HG03378 (cell line): ENCODE measurements around the gene STXBP6.
"Not testable (repeated sequence)": the region's sequence is repeated elsewhere in the genome, so short reads cannot be mapped to it uniquely, and the experiment has no call there.

Experiments
- ATAC-seq: cut with Tn5 transposase; IDR thresholded peaks from one replicate; pipeline ENCODE4 v1.9.1; 2021; ENCODE audit warnings: mild to moderate bottlenecking, moderate library complexity; ENCODE audit not compliant: unreplicated experiment

STXBP6 gene

GRCh38 chr14:24839617-24840203, 210.2 kb downstream of the STXBP6 start:
- no peak for ATAC-seq

DNA sequence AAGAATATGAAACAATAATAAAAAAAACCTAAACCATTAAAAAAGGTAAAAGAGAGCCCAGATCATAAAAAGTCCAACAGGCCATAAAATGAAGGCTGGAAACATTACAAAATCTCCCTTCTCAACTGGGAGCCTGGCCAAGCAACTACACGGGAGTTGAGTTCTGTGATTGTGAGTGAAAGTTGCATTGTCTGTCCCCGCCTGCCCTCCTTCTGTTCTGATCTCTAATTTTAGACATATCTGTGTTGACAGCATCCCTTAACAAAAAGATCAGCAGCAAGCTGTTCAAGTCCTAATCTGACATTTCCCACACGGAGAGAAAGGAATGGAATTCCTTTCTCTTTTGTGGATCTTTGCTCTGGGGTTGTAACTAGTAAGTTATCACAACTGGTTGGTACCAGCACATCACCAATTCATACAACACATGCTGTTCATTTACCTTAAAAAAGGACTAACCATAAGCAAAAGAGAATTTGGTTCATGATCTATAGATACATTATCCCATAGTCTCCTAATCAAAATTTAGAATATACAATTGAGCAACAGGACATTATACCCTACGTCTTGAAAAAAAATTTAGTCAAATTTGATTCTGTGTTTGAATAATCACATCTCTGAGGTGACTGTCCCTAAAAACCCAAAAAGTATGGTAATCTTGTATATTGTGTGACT, 210.9 kb downstream of the STXBP6 start:
- ATAC-seq: no peak

DNA sequence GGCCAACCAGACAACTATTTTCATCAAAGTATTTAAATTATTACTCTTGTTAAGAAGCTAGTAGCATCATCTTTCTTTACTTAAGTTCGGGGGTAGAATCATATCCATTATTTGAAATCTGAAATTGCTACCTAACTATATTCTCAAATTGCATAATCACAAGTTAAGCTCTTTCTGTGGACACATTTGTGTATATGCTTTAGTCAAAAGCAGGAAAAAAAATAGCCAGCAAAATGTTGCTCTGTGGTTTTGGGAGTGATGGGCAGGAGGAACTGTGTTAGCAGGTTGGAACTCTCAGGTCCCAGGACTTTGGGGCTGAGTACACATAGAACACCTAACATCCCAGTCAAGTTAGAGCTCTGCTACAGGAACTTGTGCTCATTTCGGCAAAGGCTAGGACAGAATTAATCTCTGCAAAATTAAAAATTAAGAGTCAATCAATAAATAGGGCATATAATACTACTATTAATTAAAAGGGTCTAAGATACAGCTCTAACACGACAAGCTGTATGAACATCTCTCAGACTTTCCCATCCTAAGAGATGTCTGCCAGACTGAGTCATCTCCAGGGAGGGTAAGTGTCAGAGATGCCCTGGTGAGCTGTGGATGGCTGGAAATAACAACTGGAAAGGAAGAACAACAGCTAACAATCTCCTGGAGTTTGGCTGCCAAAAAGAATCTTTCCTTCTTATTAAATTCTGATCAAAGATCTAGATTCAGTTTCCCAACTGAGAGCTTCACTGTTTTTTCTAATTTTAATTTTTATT, 212.5 kb downstream of the STXBP6 start:
- ATAC-seq: no peak

GRCh38 chr14:24836324-24836723, 213.6 kb downstream of the STXBP6 start:
- ATAC-seq: not testable (repeated sequence)

- no peak for ATAC-seq
Measured at GRCh38 chr14:24834956-24835355, 215.0 kb downstream of the STXBP6 start.

GRCh38 chr14:24833385-24833784, 216.6 kb downstream of the STXBP6 start:
- ATAC-seq: no peak

DNA sequence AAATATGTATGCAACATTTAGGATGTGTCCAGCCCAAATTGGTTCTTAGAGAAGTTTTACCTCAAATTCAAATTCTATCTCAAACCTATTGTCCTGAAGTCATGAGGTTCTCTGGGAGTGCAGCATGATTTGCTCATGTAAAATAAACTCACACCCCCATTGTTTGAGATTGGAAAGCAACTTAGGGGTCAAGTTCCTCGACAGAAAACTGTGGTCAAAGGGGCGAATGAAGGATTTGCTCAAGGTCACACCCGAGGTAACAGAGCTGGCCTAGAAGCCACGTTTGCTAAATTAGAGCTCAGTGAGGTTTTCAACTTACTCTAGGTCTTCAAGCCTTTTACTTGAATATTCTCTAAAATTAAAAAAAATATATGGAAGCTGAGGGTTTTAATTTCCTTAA, 218.3 kb downstream of the STXBP6 start:
- no peak for ATAC-seq

DNA sequence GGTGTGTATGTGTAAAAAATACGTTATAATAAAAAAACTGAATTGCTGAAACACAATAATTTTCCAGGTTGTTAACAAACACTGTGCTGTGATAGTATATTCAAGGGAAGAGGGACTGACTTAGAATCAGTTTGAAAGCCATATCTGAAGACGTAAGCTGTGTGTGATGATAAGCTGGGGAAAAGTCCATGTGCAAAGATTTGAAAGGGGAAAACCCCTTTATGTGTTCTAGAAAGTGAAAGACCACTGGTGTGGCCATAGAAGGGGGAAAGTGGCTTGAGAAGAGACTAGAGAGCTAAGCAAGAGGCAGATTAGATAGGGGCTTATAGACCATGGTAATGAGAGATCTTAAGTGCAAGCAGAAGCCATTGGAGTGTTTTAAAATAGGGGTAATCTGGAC, 220.1 kb downstream of the STXBP6 start:
- no peak for ATAC-seq

DNA sequence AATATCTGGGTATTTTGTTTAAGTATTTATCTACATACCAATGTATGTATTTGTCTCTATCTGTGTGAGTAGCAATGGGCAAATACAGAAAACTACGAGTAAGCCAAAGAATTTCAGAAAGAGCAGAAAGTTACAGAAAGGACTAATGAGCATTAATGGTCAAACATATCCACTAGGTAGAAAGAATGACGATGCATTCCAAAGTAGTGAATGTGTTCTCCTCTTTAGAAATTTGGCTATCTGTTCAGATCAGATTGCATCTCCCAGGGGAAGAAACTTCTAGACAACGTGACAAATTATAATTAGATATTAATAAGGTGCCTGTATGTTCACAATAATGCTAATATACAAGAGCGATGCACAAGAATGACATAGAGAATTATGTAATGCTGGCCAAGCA, 221.5 kb downstream of the STXBP6 start:
- no peak for ATAC-seq

DNA sequence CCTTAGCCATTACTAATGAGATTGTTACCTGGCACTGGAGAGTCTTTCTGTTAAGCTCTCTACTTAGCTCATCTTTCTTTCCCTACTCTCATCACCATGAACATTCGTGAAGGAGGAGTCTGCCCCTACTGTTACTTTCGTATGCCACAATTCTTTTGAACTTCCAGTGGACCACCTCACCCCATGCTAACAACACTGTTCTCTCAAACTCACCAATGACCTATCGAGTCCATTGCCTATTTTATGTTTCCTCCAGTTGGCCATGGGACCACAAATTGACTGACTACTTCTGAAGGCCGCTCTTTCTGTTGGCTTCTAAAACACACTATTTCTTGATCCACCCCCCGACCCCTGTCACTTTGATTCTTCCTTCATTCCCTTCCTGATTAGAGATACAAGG, 223.6 kb downstream of the STXBP6 start:
- no peak for ATAC-seq

DNA sequence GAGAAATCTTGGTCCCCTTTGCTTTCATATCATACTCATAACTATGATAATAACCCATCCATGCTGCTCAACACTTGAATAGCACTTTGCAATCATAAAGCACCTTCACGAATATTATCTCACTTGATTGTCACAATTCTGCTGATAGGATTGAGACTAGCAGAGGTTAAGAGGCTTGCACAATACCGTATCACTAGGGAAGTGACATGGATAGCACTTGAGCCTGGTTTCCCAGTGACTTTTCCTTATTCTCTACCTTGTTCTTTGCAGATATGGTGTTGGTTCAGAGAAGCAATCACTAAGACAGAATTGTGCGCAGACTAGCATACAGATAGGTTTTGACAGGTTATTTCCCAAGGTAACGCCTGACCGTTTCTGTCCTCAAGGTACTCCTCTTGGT, 229.3 kb downstream of the STXBP6 start:
- ATAC-seq: no peak

DNA sequence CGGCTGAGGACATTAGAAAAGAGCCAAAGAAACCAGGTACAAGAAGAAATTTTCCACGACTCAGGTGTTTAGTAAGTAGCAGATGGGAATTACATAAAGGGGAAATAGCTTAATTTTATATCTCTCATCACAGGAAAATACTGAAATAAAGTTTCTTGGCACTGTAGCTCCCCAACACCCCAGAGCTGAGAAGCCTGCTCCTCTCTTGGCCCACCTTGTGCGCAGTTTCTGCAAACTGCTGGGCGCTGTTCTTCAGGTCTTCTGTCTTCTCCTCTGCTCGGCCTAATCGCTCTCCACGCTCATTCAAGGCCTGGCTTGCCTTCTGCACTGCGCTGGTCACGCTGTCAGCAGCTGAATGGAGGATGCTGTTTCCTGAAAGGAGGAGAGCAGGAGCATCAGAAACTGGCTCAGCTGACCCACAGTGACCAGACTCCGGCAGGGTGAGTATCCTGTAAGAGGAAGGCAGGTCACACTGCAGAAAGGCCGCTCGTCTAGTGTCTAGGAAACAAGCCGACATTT, 231.1 kb downstream of the STXBP6 start:
- ATAC-seq: no peak

GRCh38 chr14:24818058-24818822, 231.7 kb downstream of the STXBP6 start:
- ATAC-seq: no peak

- no peak for ATAC-seq
Measured at GRCh38 chr14:24817212-24818057, 232.5 kb downstream of the STXBP6 start.

- ATAC-seq: no peak
Measured at GRCh38 chr14:24816929-24817211, 233.1 kb downstream of the STXBP6 start.

GRCh38 chr14:24816011-24816928, 233.7 kb downstream of the STXBP6 start:
- ATAC-seq: no peak

- ATAC-seq: no peak
Measured at GRCh38 chr14:24815543-24815942, 234.4 kb downstream of the STXBP6 start.

DNA sequence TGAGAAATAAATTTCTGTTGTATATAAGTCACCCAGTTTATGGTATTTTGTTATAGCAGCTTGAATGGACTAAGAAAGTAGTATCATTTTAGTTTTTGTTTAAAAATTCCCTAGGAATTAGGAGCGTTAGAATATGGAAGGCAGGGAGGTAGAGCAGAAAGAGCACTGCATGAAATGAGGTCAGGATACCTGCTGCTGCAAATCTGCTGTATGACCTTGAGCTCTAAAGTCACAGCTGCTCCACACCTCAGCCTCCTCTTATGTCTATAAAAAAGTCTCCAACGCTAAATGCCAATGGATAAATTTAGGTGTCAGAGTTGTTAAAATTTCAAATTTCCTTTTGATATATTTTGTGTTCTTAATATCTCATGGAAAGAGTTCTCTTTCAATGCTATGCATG, 235.0 kb downstream of the STXBP6 start:
- no peak for ATAC-seq

DNA sequence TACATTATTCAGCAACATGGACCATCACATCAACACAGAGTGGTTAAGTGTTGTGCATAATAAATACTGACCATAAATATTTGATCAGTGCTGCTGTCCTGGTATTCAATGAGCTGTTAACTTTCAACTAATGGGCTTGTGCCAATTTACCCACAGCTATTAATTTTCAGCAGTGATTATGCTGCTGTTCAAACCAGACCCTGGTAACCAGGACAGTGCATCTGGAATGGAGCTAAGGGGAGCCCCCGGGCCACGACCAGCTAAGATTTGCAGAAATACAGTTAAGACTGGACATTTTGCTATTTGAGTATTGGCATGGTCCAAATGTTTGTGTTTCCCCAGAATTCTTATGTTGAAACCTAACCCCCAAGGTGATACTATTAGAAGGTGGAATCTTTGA, 235.6 kb downstream of the STXBP6 start:
- ATAC-seq: no peak
